Activated CD4-positive, alpha-beta T cell treated with anti-CD3 and anti-CD28 coated beads for 24 hours (primary cell): ENCODE measurements around the gene NUDT22.
"Not testable (repeated sequence)": the region's sequence is repeated elsewhere in the genome, so short reads cannot be mapped to it uniquely, and the experiment has no call there.

ENCODE experiments used
- DNase-seq, 2 donors: peaks; one replicate each; pipeline ENCODE4 v3.0.0-alpha.2; 2020; ENCODE audit warnings: low read depth in 2 of 2

The NUDT22 gene

GRCh38 chr11:64241491-64242374, 15.7 kb downstream of the NUDT22 start:
- DNase-seq: peak in 1 of 2 donors; percentile 100

GRCh38 chr11:64243236-64243854, 17.3 kb downstream of the NUDT22 start:
- no peak for DNase-seq

- DNase-seq: no peak
These were observed 18.0 kb downstream of the NUDT22 start for GRCh38 chr11:64244107-64244506.

- no peak for DNase-seq
These were observed 18.9 kb downstream of the NUDT22 start for GRCh38 chr11:64244966-64245365.

- DNase-seq: no peak
These were observed 19.3 kb downstream of the NUDT22 start for GRCh38 chr11:64245401-64245796.

GRCh38 chr11:64245797-64246620, 19.9 kb downstream of the NUDT22 start:
- DNase-seq: peak; percentile 71 to 74

- not testable (repeated sequence) for DNase-seq
These were observed 20.5 kb downstream of the NUDT22 start for GRCh38 chr11:64246621-64246870.

GRCh38 chr11:64246871-64247728, 21.0 kb downstream of the NUDT22 start, which contains the start of gene PPP1R14B:
Gene PPP1R14B (minus strand): TSS chr11:64246943. CDS start chr11:64246673, 270 bp downstream.
- peak; percentile 76 to 79 for DNase-seq

- DNase-seq: no peak
These were observed 21.9 kb downstream of the NUDT22 start for GRCh38 chr11:64247729-64248531.

- DNase-seq: no peak
These were observed 22.5 kb downstream of the NUDT22 start for GRCh38 chr11:64248578-64248977.

- no peak for DNase-seq
These were observed 23.0 kb downstream of the NUDT22 start for GRCh38 chr11:64249038-64249437.

GRCh38 chr11:64249563-64250414, 23.7 kb downstream of the NUDT22 start:
- DNase-seq: no peak

GRCh38 chr11:64250415-64251015, 24.4 kb downstream of the NUDT22 start:
- DNase-seq: no peak

- peak in 1 of 2 donors; percentile 47 for DNase-seq
These were observed 25.1 kb downstream of the NUDT22 start, which contains the start of gene PLCB3 for GRCh38 chr11:64251016-64251752. Gene PLCB3 (plus strand): TSS chr11:64251530. CDS start chr11:64251650, 120 bp downstream.

GRCh38 chr11:64251753-64252002, 25.6 kb downstream of the NUDT22 start:
- no peak for DNase-seq

- no peak for DNase-seq
These were observed 26.2 kb downstream of the NUDT22 start for GRCh38 chr11:64252003-64252872.

- no peak for DNase-seq
These were observed 27.0 kb downstream of the NUDT22 start for GRCh38 chr11:64253043-64253442.

- DNase-seq: no peak
These were observed 27.4 kb downstream of the NUDT22 start for GRCh38 chr11:64253481-64253880.
